Fibroblast of the aortic adventitia (primary cell): Measurements from ENCODE around the gene DCTN3. TPM values are rescaled to one million over a fixed set of nuclear protein-coding genes. Genes with fewer than 3 reads are reported as not detected.
A peak's percentile ranks its signal among the peaks of the same experiment; 100 is the strongest.

ENCODE experiments used
- DNase-seq: peaks from one replicate; pipeline ENCODE4 v3.0.0-alpha.2; 2010; ENCODE audit warnings: low read depth
- H3K4me3 ChIP-seq: 2 replicates; pipeline ENCODE4 v1.5.1; 2011; ENCODE audit warnings: low read depth, mild to moderate bottlenecking, control low read depth, low read length, moderate library complexity
- CTCF ChIP-seq: IDR thresholded peaks from 2 replicates; pipeline ENCODE4 v1.5.1; 2011; ENCODE audit warnings: mild to moderate bottlenecking, low read length, control low read depth, inconsistent platforms; ENCODE audit not compliant: insufficient read depth
- total RNA-seq: library from RNA; depleted of rRNA; stranded (reverse); fragments of >200 nt; gene quantifications from 2 replicates; pipeline ENCODE4 v1.2.3, GENCODE V29; 2012; ENCODE audit warnings: low replicate concordance

Gene DCTN3
- total RNA-seq, 1 donor, result 88.1 TPM

DNA sequence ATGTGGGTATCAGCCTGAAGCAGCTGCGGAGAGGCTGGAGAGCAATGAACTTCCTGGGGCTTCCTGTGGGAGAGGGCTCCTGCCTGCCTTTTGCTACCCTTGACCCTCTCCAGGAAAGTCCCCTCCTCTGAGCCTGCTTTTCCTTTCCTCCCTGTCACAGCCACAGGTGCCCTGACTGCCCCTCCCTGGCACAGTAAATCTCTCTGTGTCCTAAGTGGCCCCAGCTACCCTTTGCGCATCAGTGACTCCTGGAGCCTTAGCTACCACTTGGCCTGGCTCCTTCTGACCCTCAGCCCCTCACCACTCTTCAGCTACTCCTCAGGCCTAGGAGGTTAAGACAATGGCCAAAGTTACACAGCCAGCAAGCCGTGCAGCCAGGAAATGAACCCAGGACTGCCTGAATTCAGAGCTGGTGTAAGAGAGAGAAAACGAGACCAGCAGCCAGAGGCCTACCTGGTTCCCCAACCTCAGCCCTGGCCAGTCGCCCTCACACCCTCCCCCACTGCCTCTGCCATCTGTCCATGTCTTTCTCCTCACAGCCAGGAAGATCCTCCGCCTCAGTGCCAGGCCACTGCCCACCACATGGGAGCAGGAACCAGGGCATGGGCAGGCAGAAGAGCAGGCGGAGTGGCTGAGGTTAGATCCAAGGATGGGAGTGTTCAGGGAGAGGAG lies 49.4 kb downstream of the DCTN3 start:
- H3K4me3 ChIP-seq, result no peak overlapping the region
- no peak for TF ChIP-seq CTCF
- no peak for DNase-seq

DNA sequence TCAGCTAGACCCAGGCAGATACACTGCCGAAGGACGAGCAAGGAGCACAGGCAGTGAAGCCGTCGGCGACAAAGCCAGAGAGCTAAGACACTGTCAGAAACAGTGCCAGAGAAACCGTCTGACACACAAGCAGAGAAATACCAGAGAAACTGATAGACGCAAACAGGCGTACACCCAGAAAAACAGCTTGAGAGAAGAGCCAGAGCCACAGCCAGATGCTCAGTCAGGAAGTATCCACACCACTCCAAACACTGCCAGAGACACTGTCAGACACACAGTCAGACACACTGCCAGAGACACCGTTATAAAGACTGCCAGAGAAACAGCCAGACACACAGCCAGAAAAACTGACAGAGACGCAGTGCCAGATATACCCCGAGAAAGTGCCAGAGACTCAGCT lies 49.9 kb downstream of the DCTN3 start:
- TF ChIP-seq CTCF, result no peak
- DNase-seq, result peak; percentile 35

GRCh38 chr9:34568774-34569173 lies 51.5 kb downstream of the DCTN3 start:
- no peak overlapping the region for H3K4me3 ChIP-seq
- no peak for TF ChIP-seq CTCF
- no peak for DNase-seq

More for the DNA sequence above, 49.9 kb downstream of the DCTN3 start:
- no peak overlapping the region for H3K4me3 ChIP-seq

- no peak for TF ChIP-seq CTCF
Observed at GRCh38 chr9:34568133-34568532, 52.2 kb downstream of the DCTN3 start.

DNA sequence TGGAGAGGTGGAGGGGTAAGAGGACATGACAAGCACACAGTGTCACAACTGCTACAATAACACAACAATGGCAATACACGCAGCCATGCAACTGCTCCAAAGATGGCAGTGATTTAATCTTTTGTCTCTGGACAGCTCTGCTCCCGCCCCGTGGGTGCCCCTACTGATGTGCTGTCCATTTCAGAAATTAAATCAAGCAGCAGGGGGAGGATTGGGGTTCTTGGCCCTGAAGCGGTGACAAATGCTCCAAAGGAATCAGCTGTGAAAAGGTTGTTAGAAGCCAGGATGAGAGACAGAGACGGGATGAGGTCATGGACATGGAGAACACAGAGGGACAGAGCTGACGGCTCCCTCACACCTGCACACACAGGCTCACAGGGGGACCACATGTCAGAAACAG lies 53.3 kb downstream of the DCTN3 start:
- no peak for TF ChIP-seq CTCF
- H3K4me3 ChIP-seq, result no peak overlapping the region
- DNase-seq, result no peak

More at GRCh38 chr9:34568133-34568532, 52.2 kb downstream of the DCTN3 start:
- DNase-seq, result no peak
- H3K4me3 ChIP-seq, result no peak overlapping the region

- no peak overlapping the region for H3K4me3 ChIP-seq
- no peak for DNase-seq
- TF ChIP-seq CTCF, result no peak
Observed at GRCh38 chr9:34566322-34566721, 54.0 kb downstream of the DCTN3 start.

DNA sequence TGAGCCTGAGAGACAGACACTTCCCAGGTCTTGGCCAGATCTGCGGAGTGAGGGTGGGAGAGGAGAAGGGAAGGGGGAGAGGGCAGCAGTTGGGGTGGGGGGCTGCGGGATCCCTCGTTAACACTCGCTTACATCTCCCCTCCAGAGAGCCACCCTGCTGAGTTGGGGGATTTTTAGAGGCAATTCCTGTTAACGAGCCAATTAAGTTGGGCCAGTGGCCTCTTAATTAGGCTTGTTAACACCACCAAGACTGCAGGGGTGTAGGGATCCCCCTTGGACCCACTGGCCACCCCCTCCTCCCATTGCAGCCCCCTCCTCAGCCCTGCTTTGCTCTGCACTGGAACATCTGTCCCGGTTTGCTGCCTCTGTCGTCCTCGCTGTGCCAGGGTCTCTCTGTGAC lies 54.4 kb downstream of the DCTN3 start:
- DNase-seq, result no peak
- no peak overlapping the region for H3K4me3 ChIP-seq
- no peak for TF ChIP-seq CTCF
